Renal cortical epithelial cell (primary cell): ENCODE data around the gene MPDZ. TPM values are rescaled to one million over a fixed set of nuclear protein-coding genes. Genes with fewer than 3 reads are reported as not detected.

Experiments used
- DNase-seq: peaks from one replicate; pipeline ENCODE4 v3.0.0-alpha.2; 2011; ENCODE audit warnings: low read depth
- total RNA-seq: library from RNA; depleted of rRNA; stranded (reverse); fragments of >200 nt; gene quantifications from 2 replicates; pipeline ENCODE4 v1.2.3, GENCODE V29; 2014

MPDZ gene
- total RNA-seq, 1 donor from 2014 or later = 78.3 TPM

DNA sequence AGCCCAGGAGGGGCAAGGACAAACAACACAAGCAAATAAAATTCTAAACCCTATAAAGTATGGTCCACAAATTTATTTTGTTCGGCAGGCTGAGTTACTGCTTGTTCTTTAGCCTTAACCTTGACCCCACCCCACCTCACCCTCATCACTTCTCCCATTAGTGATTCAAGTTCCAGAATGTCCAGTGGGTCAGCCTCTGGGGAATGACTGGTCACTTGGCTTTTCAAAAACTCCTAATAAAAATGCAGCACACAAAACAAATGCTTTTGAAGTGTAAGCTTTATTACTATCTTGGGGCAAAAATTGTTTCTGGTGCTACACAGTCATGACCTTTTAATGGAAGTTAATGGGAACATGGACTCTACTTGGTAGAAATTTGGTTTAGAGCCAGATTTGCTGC is 142.1 kb downstream of the MPDZ start:
- peak; percentile 86 for DNase-seq

DNA sequence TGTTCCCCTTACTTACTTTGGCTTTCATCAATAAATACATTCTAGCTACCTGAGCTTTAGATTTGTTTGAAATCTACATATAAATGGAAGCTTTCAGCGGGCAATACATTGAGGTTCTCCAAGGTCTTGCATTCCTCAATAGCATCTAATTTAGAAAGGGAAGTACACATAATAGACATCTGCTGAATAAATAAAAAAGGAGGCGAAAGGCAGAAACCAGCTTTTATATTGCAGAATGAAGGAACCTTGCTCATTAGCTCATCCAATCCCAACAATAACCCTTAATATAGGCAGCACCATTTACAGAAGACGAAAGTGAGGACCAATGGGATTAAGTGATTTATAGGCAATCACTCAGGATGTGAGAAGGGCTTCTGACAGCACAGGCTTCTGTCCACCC is 147.5 kb downstream of the MPDZ start:
- no peak for DNase-seq

DNA sequence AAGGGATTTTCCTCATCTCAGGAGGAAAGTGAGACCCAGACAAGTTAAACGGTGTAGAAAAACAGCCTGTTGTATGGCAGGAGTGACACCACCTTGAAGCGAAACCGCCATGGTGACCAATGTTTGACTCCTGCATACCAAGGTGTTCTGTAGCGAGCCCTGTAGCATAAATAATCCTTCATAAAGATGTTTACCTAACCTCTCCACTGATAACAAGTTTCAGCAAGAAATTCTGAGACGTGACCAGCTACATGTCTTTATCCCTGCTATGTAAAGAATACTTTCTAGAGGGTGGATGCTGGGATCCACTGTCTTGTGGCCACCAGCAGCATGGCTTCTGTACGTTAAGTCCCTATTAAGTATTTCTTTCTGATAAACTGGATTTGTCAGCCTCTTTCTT is 148.1 kb downstream of the MPDZ start:
- DNase-seq = no peak

DNA sequence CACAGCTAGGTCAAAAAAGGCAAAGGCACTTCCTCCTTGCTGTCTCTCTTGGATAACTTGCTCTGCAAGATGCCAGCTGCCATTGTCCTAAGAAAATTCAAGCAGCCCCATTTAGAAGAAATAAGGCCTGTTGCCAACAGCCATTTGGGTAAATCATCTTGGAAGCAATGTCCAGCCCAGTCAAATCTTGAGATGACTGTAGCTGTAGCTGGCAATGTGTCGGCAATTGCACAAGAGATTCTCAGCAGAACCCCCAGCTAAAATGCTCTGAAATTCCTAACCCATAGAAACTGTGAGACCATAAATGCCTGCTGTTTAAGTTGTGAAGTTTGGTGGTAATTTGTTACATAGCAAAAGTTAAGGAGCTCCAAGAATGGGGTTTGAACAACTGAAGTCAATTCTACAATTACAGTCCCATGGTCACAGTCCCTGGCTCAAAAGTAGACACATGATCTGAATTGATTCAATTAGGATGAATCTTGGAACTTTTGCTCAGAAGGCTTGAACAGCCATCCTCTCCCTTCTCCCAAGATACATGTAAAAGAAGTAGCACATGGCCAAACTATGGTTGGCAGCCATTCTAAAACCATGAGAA is 151.1 kb downstream of the MPDZ start:
- DNase-seq = no peak

DNA sequence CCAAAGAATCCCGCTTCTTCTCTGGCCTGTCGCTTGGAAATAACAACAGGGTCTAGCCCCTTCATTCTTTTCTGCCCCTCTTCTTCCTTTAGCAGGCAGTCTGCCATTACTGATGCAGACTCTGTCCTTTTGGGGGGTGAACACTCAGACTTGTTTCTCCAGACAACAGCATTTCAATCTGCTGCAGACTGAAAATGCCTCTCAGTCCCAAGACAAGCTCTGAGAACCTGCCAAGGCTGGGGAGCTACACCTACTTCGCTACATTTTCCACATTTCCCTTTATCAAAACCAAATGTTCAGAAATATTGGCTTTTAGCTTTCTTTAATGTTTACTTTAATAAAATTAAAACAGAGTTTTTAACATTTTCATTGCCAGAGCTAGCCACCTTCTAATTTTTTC is 152.4 kb downstream of the MPDZ start:
- DNase-seq = no peak

DNA sequence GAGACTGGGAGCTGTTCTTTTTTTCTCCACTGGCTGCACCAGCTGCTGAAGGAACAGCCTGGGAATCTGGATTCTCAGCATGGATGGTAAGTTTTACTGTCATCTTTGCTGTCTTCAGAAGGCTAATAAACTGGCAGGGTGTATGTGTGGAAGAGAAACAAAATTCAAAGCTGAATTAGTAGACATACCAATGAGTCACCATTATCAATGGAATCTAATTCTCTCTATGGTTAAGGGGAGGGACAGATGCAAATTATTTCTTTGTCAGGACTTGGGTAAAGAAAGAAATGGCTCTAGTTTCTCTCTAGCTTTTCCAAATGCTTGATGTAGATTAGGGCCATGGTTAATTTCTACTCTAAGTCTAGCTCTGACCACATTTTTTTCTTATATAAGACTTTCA is 154.2 kb downstream of the MPDZ start:
- peak; percentile 15 for DNase-seq

DNA sequence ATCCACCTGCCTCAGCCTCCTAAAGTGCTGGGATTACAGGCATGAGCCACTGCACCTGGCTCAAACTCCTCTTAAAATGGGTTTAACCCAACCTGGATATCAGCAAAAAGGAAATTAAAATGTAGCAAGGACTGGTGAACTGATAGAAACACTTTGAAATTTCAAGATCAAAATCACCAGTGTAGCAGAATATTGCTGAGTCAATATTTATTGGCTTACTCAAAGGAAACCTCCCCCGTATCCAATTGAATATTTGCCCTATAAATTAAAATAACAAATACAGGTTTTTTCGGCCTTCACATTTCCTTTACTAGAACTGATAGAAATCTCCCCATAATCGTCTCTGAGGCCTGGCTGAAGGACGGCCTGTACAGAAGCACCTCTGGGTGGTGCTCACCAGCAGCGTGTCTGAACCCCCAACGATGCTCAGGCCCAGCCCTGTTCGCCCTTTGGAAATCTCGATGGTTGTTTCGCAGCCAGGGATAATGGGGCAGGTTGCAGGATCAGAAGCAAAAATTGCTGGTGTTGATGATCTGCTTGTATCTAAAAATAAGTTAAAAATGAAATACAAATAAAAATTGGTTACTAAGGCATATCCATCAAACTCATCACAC is 156.6 kb downstream of the MPDZ start:
- DNase-seq = no peak

DNA sequence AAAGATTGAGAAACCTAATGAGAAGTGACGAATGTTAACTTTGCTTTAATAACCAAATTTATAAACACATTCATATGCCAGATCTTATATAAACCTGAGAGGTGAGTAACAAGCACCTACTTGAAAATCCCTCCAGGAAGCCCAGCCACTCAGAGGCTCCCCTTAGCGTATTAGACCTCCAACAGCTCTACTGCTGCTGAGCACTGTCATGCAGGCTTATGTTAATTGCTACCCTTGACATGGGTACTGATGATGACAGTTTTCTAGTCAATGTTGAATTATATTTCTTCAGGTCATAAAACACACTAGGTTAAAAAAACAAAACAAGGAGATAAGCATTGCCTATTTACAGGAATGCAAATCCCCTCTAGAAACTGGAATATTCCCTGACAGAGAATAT is 161.2 kb downstream of the MPDZ start:
- no peak for DNase-seq

DNA sequence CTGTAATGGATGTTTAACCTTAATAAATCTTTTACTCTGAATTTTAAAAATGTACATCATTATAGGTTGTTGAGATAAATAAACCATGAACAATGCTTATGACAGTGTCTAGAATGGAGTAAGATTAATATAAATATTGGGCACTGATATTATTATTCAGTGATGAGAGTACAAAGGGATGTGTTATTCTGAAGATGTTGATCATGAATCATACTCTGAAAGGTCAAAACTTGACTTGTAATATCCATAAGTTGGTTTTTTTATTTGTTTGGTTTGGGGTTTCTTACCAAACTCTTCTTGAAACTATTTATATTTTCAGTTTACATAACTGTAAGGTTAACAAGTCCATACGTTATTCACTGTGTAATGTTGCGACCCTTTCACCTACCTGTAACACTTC is 163.2 kb downstream of the MPDZ start:
- DNase-seq = no peak

DNA sequence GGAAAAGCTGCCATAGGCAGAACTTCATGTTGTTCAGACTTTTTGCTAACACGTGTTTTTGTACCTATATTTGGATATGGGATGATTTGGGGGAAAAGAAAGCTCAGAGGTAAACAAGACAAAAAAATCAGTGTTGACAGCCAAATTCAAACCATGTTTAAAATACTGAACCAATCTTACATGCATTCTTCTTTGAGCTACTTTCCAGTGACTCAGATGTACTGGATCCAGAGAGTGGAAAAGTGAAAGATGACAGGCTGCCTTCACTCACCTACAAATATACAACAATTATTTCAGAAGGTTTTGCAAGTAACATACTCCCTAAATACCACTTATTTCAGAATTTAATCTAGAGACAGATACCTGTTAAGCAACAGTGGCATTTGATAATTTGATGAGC is 165.7 kb downstream of the MPDZ start:
- no peak for DNase-seq

DNA sequence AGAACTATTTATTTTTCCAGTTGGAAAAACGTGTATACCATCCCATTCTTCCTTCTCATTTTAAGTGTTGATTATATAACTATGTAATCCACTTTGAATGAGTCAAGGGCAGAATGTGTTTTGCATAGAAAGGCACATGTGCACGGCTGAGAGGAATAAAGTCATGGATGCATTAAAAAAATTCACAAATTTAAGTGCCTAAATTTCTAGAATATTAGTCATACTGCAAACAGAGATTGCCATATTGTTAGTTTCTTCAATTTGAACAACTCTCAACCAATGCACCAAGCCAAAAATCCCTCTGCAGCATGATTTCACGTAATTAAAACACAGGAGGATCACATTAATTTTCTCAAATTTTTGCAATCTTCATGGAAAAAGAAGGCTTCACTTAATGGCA is 166.3 kb downstream of the MPDZ start:
- peak; percentile 22 for DNase-seq

DNA sequence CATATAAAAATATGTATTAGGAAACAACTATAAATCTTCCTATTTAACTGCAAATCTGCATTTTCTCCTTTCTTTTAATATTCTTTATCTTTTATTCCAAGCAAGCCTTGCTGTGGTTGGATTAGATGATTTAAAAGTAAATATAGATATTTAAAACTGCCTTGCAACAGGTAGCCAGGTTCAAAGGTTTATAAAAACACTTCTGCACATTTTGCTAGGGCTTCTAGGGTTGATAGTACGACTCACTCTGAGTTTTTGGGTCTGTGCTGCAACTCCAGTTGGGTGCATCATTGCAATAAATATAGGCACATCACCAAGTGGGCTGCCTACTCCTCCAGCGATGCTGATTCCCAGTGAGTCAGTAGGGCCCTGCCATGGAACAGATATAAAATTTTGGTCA is 167.7 kb downstream of the MPDZ start:
- DNase-seq = no peak

DNA sequence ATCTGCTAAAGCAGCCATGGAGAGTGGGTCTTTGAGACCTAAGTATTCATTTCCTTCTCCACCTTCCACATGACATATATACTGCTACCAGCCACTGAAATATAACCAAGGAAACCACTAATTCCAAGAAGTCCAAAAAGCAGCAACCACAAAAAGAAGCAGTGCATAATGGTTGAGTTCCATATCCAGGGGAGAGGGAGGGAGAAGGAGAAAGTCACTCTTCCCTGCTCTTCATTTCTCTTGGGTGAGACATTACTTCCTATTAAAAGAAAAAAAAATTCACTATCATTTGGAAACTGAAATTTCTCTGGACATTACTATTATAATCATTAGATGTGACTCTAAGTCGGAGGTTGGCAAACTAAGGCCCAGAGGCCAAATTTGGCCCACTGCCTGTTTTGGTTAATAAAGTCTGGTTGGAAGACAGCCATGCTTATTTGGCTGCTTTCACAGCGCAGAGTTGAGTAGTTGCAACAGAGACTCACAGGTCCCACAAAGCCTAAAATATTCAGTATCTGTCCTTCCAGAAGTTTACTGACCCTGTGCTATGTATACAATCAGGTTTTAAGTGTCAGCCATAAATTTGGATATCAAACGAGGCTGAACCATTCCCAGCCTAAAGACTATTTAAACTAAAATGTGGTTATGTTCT is 168.6 kb downstream of the MPDZ start:
- peak; percentile 39 for DNase-seq

DNA sequence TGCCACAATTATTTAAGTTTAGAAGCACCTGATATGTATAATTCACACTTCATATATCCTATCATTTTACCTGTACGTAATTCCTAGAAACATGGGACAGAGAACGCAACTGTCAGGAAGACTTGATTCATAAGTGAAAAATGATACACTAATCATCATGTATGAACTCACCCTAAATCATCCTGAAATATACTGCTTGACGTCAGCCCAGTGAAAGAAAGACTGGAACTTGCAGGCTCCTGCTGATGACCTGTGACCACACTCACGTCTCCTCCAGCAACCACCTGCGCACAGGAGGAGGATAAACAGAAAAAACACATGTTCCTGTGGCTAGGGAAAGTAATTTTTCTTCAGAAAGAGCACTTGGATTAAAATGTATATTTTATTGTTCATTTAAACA is 169.7 kb downstream of the MPDZ start:
- DNase-seq = no peak

DNA sequence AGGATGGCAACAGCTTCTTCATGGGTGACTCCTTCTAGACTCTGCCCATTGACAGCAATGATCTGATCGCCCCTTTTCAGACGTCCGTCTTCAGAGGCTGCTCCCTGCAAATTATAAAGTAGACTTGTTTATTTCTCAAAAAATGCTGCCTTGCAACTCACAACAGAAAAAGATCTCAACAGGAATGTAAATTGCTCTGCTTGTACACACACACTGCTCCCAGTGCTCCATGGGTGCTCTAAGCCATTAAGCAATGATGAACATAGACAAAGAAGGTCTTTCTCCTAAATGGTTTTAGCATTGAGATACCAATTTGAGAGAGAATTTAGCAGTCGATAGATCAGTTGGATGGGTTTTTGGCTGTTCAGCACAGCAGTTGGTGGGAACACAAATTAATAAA is 172.5 kb downstream of the MPDZ start:
- DNase-seq = no peak

DNA sequence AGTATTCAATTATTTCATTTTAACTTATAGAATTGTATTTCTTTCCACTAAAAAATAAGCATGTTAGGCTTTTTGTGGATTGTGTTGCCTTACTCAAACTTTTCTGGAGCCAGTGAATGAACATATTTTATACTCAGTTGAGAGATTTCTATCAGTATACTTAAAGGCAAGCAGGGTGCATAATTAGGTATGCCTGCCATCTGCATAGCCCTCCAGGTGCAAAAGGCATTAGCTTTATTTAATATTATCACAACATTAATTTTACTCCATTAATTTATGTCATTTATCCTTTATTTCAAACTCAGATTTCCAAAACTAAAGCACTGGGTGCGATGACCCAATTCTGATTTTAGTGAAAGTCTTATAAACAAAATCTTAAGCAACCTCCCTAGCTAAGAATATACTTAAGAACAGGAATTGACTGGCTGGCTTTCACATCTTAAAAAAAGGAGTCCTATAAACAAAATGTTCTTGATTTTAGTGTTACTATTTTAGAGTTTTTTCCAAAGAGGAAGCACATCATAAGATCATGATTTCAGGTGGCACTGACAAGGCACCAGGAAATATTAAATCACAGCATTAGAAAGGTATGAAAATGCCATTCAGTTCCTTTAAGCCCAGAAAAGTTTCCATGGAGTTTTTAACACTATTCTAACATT is 178.4 kb downstream of the MPDZ start:
- DNase-seq = peak; percentile 7

DNA sequence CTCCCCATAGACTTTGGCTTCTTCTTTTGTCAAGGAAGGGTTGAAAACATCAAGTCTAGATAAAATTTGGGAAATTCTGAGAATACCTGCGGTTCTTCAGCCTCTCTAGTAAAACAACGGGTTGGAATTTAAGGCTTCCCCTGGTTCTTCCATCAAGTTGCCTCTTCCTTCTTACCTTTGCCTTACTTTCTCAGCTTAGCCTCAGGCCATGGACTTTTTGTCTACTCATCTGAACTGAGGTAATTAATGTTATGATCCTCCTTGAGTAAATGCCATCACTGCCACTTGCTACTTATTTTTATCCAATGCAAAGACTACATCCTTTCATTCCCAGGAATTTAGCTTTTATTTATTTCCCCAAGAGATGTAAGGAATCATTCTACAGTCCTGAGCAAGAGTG is 184.4 kb downstream of the MPDZ start:
- no peak for DNase-seq

DNA sequence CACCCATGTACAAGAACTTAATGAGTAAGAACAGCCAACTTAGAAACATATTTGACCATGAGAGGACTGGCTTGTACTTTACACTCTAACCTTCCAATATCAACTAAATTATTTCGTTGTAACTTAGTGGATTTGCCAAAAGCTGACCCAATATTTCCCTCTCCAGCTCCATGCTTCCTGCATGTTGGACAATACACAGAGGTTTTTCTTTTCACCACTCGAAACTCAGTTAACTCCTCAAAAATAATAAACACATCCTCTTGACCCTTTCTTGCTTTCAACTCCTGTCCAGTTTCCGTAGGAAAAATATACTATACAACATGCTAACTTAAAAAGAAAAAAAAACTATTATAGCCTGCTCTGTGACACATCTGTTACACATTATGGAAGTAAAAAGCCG is 188.9 kb downstream of the MPDZ start:
- no peak for DNase-seq

DNA sequence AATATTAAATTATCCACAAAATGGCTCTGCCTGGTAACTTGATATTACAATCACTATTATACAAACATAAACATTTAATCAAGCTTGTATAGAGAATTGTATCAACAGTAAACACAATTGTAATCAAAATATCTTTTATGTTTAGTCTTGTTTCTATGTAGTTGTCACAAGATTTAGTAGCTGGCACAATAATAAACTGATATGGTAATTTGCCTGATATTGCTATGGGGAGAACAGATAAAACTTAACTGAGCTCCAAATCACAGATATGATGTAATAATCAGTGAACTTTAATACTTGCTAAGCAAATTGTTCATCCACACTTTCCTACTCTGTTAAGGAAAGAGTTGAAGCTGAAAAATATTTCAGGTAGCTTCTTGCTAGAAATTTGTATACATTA is 189.8 kb downstream of the MPDZ start:
- DNase-seq = no peak

DNA sequence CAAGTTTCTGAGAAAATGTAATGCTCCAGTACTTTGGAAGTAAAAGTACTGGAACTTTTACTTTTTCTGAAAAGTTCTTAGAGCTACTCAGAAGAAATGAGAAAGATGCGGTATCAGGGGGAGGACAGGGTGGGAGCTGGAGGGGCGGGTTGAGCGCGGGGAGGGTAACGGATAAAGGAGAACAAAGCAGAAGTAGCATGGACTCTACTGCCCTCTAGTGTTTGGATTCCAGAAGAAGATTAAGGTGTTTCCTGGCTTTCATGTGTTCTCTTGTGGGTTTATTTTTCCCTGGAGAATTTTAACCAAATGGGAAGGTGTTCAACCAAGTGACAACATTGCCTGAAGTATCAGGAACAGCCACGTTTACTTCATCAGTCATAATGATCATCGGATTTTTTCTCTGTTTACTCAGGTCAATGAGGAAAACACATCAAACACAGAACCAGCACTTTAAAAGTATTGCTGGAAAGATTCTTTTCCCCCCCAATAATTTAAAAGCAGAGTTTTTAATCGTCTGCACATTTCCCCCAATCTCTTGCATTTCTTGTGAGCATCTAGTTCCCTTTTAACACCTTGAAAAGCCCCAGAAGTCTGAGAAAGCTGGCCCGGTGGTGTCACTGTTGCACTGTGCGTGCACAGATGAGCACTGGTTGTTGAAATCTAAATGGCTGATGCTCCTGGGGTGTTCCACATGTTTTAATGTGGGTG is 190.6 kb downstream of the MPDZ start:
- peak; percentile 61 for DNase-seq

DNA sequence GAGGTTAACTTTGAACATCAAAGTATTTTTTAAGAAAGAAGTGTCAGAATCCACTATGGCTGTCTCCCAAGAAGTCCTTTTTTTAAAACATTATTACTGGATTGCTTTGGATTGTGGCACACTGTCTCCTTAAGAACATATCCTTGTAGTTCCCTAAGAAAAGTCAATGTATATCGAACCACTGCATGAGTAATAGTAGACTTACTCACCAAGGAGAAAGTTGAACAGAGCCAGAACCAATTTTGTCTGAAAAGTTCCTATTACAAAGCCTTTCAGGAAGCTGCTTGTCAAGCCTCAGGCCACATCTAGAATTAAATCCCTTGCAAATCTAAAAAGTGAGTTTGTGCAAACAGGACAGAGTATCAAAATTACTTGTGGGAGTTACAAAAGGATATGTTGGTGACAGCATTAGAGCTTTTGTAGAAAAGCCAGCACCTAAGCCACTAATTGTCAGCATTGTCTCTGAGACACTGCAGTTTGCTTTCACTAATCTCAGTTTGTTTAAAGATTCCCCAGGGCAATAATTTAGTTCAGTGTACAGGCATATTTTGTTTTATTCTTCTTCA is 195.4 kb downstream of the MPDZ start:
- peak; percentile 67 for DNase-seq

DNA sequence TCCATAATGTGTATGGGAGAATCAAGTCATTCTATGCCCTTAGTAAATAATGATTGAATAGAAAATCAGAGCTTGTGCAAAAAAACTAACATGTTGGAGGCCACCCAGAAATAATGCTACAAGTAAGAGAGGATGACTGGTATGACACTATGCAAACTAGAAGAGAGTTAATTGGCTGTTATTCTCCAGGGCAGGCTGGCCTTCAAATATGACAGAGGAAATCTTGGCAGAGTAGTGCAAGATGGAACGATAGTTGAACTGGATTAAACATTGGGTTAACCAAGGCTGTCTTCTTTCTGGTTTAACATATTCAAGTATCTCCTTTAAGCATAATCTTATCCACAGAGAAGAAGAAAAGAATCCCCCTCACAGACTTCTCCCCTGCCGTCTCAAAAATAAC is 196.1 kb downstream of the MPDZ start:
- DNase-seq = no peak
